Mesothelial cell of epicardium (in vitro differentiated cells): ENCODE data around the gene CPTP. TPM values are rescaled to one million over a fixed set of nuclear protein-coding genes. Genes with fewer than 3 reads are reported as not detected.

Source experiments
- DNase-seq, 2 experiments: peaks; one replicate each; pipeline ENCODE4 v3.0.0; 2021; ENCODE audit warnings: low spot score in 2 of 2; ENCODE audit not compliant: unreplicated experiment in 2 of 2
- H3K27ac Mint-ChIP-seq: 2 replicates; pipeline ENCODE4 v1.8.0; 2021; ENCODE audit warnings: mixed read lengths
- H3K27me3 Mint-ChIP-seq: 2 replicates; pipeline ENCODE4 v1.8.0; 2021; ENCODE audit warnings: low read depth, mixed read lengths
- H3K36me3 Mint-ChIP-seq: 2 replicates; pipeline ENCODE4 v1.8.0; 2021; ENCODE audit warnings: mixed read lengths
- H3K4me1 Mint-ChIP-seq: 2 replicates; pipeline ENCODE4 v1.8.0; 2021; ENCODE audit warnings: mixed read lengths
- H3K4me3 Mint-ChIP-seq: 2 replicates; pipeline ENCODE4 v1.8.0; 2021; ENCODE audit warnings: mild to moderate bottlenecking, moderate library complexity, mixed read lengths
- H3K9me3 Mint-ChIP-seq: 2 replicates; pipeline ENCODE4 v1.8.0; 2021; ENCODE audit warnings: mixed read lengths
- CTCF ChIP-seq: fragments of 200-600 bp; sonication (generic); IDR thresholded peaks from one replicate; pipeline ENCODE4 v1.5.0; 2021; ENCODE audit warnings: antibody characterized with exemption; ENCODE audit not compliant: unreplicated experiment
- total RNA-seq: library from RNA; stranded (reverse); gene quantifications from 3 replicates; pipeline ENCODE4 v1.2.1, GENCODE V29; 2021

Gene CPTP
- total RNA-seq, 1 donor from 2014 or later = 17.8 TPM

DNA sequence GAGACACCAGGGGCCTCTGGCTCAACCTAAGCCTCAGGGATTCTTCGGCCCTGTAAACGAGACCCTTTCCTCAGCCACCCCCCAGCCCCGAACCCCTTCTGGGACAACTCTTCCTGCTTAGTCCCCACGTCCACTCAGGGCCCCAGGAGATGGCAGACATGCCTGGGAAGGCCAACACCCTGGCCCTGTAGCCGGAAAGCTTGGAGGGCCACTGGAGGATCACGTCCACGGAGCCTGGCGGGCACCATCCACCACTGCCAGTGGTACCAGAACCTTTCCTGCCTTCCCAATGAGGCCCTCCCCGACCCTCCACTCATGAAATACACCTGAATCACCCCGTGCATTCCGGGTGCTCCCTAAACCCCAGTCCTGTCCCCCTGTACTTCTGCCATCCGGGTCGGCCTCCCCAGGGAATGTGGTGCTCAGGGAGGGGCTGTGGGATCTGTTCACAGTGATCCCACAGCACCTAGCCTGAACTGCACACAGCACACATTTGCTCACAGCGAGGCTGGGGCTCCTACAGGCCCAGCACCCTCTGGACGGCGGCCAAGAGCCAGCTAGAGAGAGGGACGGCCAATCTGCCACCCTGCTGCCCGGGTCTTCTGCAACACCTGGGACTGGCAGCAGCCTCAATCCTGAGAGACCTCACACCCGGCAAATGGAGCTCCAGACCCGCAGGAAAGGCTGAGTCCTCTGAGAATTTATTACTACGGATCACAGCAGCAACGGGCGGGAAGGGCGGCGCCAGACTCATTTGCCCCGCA, 48.6 kb downstream of the CPTP start:
- Mint-ChIP-seq H3K9me3 (no peaks in the 10 kb centered on the region), H3K4me1 (peaks cover 14% of the 10 kb centered on the region), H3K27me3 (no peaks in the 10 kb centered on the region), H3K27ac (no peak overlapping the region), H3K36me3 (no peaks in the 10 kb centered on the region), H3K4me3 (peak overlapping the region; percentile 83)
- no peak for DNase-seq
- TF ChIP-seq CTCF = no peak

GRCh38 chr1:1373815-1374588, 49.4 kb downstream of the CPTP start:
- Mint-ChIP-seq H3K4me1 (peaks cover 14% of the 10 kb centered on the region), H3K4me3 (peak overlapping the region; percentile 83), H3K36me3 (no peaks in the 10 kb centered on the region), H3K27me3 (no peaks in the 10 kb centered on the region), H3K27ac (peak overlapping the region; percentile 66), H3K9me3 (no peaks in the 10 kb centered on the region)
- no peak for DNase-seq
- TF ChIP-seq CTCF = no peak

DNA sequence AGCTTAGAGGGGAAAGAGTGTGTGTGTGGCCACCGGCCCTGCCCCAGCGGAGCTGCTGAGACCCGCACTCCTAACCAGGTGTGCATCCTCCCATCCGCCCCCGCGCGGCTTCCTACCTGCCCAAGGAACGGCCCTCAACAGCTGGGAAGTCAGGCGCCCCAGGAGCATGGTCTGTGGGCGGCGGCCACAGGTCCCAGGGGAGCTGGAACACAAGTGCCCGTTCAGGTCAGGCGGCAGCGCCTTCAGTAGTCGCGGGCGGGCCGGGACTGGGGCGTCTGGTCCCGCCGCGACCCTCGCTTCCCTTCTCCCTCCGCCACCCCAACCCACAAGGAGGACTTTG, 50.0 kb downstream of the CPTP start:
- TF ChIP-seq CTCF = no peak
- Mint-ChIP-seq H3K4me1 (peaks cover 14% of the 10 kb centered on the region), H3K9me3 (no peaks in the 10 kb centered on the region), H3K36me3 (no peaks in the 10 kb centered on the region), H3K27ac (peak overlapping the region; percentile 66), H3K27me3 (no peaks in the 10 kb centered on the region), H3K4me3 (peak overlapping the region; percentile 83)
- no peak for DNase-seq

GRCh38 chr1:1374929-1375662, 50.5 kb downstream of the CPTP start, which contains the start of gene AURKAIP1:
TSS of gene AURKAIP1 (minus strand) at chr1:1375207. CDS start at chr1:1374756, 451 bp downstream.
- no peaks in the 10 kb centered on the region for H3K9me3 Mint-ChIP-seq
- peak within 1 kb of the TSS; percentile 83 for H3K4me3 Mint-ChIP-seq
- no peaks in the 10 kb centered on the region for H3K36me3 Mint-ChIP-seq
- H3K4me1 Mint-ChIP-seq = peaks cover 14% of the 10 kb centered on the region
- H3K27me3 Mint-ChIP-seq = no peaks in the 10 kb centered on the region
- peak within 1 kb of the TSS; percentile 94 for H3K27ac Mint-ChIP-seq
- peak; percentile 95 to 98 for DNase-seq
- TF ChIP-seq CTCF = no peak

- Mint-ChIP-seq H3K4me1 (peaks cover 14% of the 10 kb centered on the region), H3K36me3 (no peaks in the 10 kb centered on the region), H3K9me3 (no peaks in the 10 kb centered on the region), H3K27ac (no peak overlapping the region), H3K4me3 (peak overlapping the region; percentile 83), H3K27me3 (no peaks in the 10 kb centered on the region)
- no peak for TF ChIP-seq CTCF
- no peak for DNase-seq
Observed at GRCh38 chr1:1376551-1377226, 52.1 kb downstream of the CPTP start.
